Measurements from ENCODE around the gene PGM2.

PGM2 gene

DNA sequence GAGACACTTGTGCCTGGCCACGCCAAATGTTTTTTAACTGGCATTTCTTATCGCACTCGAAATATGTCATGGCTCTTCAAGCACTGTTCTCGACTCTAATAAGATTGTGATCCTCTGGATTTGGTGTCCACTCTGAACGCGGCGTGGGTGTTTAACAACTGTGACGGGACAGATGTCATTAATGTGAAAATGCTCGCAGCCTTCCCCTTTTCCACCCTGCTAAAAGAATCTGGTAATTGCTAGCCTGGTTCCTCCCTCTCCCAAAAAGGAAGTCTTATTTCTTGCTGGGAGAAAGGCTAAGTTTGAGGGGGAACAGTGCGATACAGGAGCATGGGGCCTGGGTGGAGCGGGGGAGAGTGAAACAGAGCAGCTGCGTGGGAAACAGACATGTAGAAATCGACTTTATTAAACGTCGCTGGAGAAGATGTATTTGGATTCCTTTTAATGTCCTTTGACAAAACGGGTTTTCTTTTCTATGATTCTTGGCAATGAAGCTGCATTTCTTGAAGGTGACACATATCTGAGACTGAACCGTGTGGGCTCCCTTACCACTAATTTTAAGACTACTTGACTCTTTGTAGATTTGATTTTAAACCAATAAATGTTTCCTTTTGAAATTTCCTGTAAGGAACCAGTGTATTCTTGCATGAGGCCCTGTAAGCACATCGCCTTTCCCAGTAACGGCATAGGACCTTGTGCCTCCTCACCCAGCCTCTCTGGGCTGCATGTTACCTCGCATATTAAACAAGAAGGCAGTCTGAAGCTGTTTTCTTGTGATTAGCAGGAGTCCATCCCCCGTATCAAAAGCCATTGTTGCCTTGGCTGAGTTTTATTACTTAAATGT, 82.2 kb downstream of the PGM2 start:
- H3K4me3 ChIP-seq (ENCODE audit: low read depth, low read length), result no peak overlapping the region
- TF ChIP-seq, protein P1, sequence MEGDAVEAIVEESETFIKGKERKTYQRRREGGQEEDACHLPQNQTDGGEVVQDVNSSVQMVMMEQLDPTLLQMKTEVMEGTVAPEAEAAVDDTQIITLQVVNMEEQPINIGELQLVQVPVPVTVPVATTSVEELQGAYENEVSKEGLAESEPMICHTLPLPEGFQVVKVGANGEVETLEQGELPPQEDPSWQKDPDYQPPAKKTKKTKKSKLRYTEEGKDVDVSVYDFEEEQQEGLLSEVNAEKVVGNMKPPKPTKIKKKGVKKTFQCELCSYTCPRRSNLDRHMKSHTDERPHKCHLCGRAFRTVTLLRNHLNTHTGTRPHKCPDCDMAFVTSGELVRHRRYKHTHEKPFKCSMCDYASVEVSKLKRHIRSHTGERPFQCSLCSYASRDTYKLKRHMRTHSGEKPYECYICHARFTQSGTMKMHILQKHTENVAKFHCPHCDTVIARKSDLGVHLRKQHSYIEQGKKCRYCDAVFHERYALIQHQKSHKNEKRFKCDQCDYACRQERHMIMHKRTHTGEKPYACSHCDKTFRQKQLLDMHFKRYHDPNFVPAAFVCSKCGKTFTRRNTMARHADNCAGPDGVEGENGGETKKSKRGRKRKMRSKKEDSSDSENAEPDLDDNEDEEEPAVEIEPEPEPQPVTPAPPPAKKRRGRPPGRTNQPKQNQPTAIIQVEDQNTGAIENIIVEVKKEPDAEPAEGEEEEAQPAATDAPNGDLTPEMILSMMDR (IDR thresholded peaks at IDR 0.05; ENCODE audit: low read depth, low read length), result no peak

DNA sequence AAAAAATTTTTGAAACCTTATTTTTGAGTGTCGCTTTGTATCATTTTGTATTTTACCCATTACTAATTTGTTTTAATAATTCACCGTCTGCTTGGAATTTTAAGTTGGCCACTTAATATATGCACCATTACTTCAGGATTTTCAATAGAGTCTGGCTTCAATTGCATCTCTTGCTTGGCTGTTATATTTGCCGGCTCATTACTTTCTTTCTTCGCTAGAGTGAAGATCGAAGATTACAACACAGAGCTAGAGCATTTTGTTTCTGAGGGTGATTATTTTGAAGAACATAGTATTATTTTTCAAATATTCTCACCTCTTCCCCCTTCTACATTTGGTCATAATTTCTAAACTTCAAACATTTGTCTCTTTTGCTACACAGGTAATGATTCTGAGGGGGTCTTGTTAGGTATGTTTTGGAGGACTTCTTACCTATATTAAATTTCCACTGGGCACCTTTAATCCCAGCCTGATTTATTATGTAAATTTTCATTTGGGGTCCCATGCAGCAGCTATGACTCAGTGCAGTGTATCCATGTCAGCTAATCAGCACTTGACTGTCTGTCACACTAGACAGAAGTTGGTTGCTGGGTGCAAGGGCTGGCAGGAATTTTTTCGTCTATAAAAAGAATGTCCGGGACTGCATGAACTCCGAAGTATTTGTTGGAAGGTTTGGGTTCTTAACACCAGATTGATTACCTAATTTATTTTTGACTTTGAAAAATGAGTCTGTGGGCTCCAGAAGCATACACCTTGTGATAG, 83.0 kb downstream of the PGM2 start:
- H3K4me3 ChIP-seq (ENCODE audit: low read depth, low read length), result no peak overlapping the region
- TF ChIP-seq, protein P1 (IDR thresholded peaks at IDR 0.05; ENCODE audit: low read depth, low read length), result no peak

DNA sequence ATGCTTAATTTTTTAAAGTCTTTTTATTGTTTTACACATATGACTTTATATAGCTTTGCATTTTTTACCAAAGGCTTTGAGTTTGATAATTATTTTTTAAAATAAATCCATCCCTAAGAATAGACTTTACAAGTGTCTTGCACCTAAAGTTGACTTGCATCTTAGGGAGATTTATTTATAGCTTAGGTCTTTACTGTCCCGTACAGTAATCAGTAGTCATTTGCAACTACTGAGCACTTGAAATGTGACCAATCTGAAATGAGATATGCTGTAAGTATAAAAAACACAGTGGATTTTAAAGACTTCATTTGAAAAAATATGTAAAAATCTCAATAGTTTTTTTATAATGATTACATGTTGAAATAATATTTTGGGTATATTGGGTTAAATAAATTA, 83.6 kb downstream of the PGM2 start:
- TF ChIP-seq, protein P1 (IDR thresholded peaks at IDR 0.05; ENCODE audit: low read depth, low read length), result no peak

More for the DNA sequence above, 83.6 kb downstream of the PGM2 start:
- no peak overlapping the region for H3K4me3 ChIP-seq (ENCODE audit: low read depth, low read length)
